ENCODE data around the gene SMYD5. TPM values are rescaled to one million over a fixed set of nuclear protein-coding genes. Genes with fewer than 3 reads are reported as not detected.

SMYD5 gene
- total RNA-seq, 1 donor from 2014 or later, result 24.0 TPM

- intact Hi-C loops (cut with micrococcal nuclease), result no loop called here
These were observed 10.9 kb upstream of the SMYD5 start for GRCh38 chr2:73203055-73203681.

GRCh38 chr2:73205611-73206010 is 8.4 kb upstream of the SMYD5 start:
- intact Hi-C loops (cut with micrococcal nuclease), result no loop called here

GRCh38 chr2:73208258-73208657 is 5.8 kb upstream of the SMYD5 start:
- intact Hi-C loops (cut with micrococcal nuclease), result no loop called here

- intact Hi-C loops (cut with micrococcal nuclease), result loop anchor here (5.0 kb wide), 1 partner anchor 527 kb away; the partner anchor contains the start of gene TPRKB
These were observed 4.0 kb upstream of the SMYD5 start for GRCh38 chr2:73210019-73210418.

GRCh38 chr2:73210696-73211095 is 3.3 kb upstream of the SMYD5 start:
- intact Hi-C loops (cut with micrococcal nuclease), result loop anchor here (5.0 kb wide), 1 partner anchor 527 kb away; the partner anchor contains the start of gene TPRKB

GRCh38 chr2:73212098-73212447 is 2.0 kb upstream of the SMYD5 start:
- intact Hi-C loops (cut with micrococcal nuclease), result loop anchor here (1.0 to 5.0 kb wide), 9 partner anchors 35 to 525 kb away; partner anchors contain the start of genes EXOC6B, SPR and TPRKB

GRCh38 chr2:73212448-73213176 is 1.4 kb upstream of the SMYD5 start:
- intact Hi-C loops (cut with micrococcal nuclease), result loop anchor here (1.0 to 5.0 kb wide), 9 partner anchors 35 to 525 kb away; partner anchors contain the start of genes EXOC6B, SPR and TPRKB

- intact Hi-C loops (cut with micrococcal nuclease), result no loop called here
These were observed 1.2 kb downstream of the SMYD5 start for GRCh38 chr2:73215254-73215653.

- intact Hi-C loops (cut with micrococcal nuclease), result no loop called here
These were observed 3.1 kb downstream of the SMYD5 start for GRCh38 chr2:73217160-73217559.

- intact Hi-C loops (cut with micrococcal nuclease), result no loop called here
These were observed 3.8 kb downstream of the SMYD5 start for GRCh38 chr2:73217826-73218225.

GRCh38 chr2:73218298-73218697 is 4.3 kb downstream of the SMYD5 start:
- intact Hi-C loops (cut with micrococcal nuclease), result no loop called here

GRCh38 chr2:73223821-73224220 is 9.8 kb downstream of the SMYD5 start:
- intact Hi-C loops (cut with micrococcal nuclease), result no loop called here

GRCh38 chr2:73225513-73226360 is 11.7 kb downstream of the SMYD5 start:
- intact Hi-C loops (cut with micrococcal nuclease), result no loop called here

GRCh38 chr2:73227086-73227485 is 13.0 kb downstream of the SMYD5 start:
- intact Hi-C loops (cut with micrococcal nuclease), result no loop called here

- intact Hi-C loops (cut with micrococcal nuclease), result no loop called here
These were observed 14.6 kb downstream of the SMYD5 start for GRCh38 chr2:73228631-73229030.

- intact Hi-C loops (cut with micrococcal nuclease), result loop anchor here (1.0 to 10.0 kb wide), 13 partner anchors 18 to 1602 kb away; partner anchors contain the start of genes C2orf81, DGUOK, DOK1 and EGR4
These were observed 18.5 kb downstream of the SMYD5 start for GRCh38 chr2:73232403-73233153.

- intact Hi-C loops (cut with micrococcal nuclease), result loop anchor here (1.0 to 10.0 kb wide), 13 partner anchors 19 to 1601 kb away; partner anchors contain the start of genes C2orf81, DGUOK, DOK1 and EGR4
These were observed 19.3 kb downstream of the SMYD5 start, which contains the start of gene PRADC1 for GRCh38 chr2:73233154-73233931. TSS of gene PRADC1 (minus strand) at chr2:73233239. CDS start at chr2:73233160, 79 bp downstream.

- intact Hi-C loops (cut with micrococcal nuclease), result loop anchor here (1.0 to 10.0 kb wide), 23 partner anchors 20 to 1725 kb away; partner anchors contain the start of genes ALMS1, AUP1, C2orf81 and DGUOK
These were observed 20.1 kb downstream of the SMYD5 start, which contains the start of gene CCT7 for GRCh38 chr2:73233932-73234832. TSS of gene CCT7 (plus strand) at chr2:73234308. CDS start at chr2:73234379, 71 bp downstream.

Data from T-helper 1 cell treated with Interleukin-12 subunit alpha and Interleukin-12 subunit beta and Interleukin-4 antibody, amounts not matched to agents 30 ng/mL and 1 ng/mL, for 36 hours (primary cell).